Activated CD8-positive, alpha-beta memory T cell treated with anti-CD3 and anti-CD28 coated beads, Interleukin-2, amount 10 ng/mL, durations not matched to agents 7 days and 5 days (primary cell): ENCODE measurements around the gene FBF1. TPM values are rescaled to one million over a fixed set of nuclear protein-coding genes. Genes with fewer than 3 reads are reported as not detected.
"Not testable (repeated sequence)": the region's sequence is repeated elsewhere in the genome, so short reads cannot be mapped to it uniquely, and the experiment has no call there.

ENCODE experiments used
- ATAC-seq: fragments of 150-1000 bp; cut with Tn5 transposase; one replicate; pipeline ENCODE4 v1.10.0; 2021; ENCODE audit warnings: moderate library complexity
- CTCF ChIA-PET: fragments of 350-600 bp; sonication (Branson Sonifier 250); formaldehyde crosslinking; loops from one replicate; lab custom pipeline; 2021; ENCODE audit warnings: antibody characterized with exemption; lab: Charles Lee
- DNase-seq: peaks from one replicate; pipeline ENCODE4 v3.0.0-alpha.2; 2020
- H3K27ac Mint-ChIP-seq: one replicate; pipeline ENCODE4 v1.8.0; 2021; ENCODE audit warnings: mild to moderate bottlenecking, mixed read lengths
- H3K27me3 Mint-ChIP-seq: one replicate; pipeline ENCODE4 v1.8.0; 2021; ENCODE audit warnings: mixed read lengths
- H3K36me3 Mint-ChIP-seq: one replicate; pipeline ENCODE4 v1.8.0; 2021; ENCODE audit warnings: mild to moderate bottlenecking, mixed read lengths
- H3K4me1 Mint-ChIP-seq: one replicate; pipeline ENCODE4 v1.8.0; 2021; ENCODE audit warnings: mixed read lengths
- H3K4me3 Mint-ChIP-seq: one replicate; pipeline ENCODE4 v1.8.0; 2021; ENCODE audit warnings: mild to moderate bottlenecking, moderate library complexity, mixed read lengths
- H3K9me3 Mint-ChIP-seq: one replicate; pipeline ENCODE4 v1.8.0; 2022; ENCODE audit warnings: low read depth, mixed read lengths
- total RNA-seq, 2 experiments: library from RNA; stranded (reverse); gene quantifications; one replicate each; pipeline ENCODE4 v1.2.3, GENCODE V29; 2021

The FBF1 gene
- total RNA-seq, 2 experiments from 2014 or later, result 26.6 to 36.7 TPM

GRCh38 chr17:75896415-75897159 is 44.3 kb downstream of the FBF1 start, which contains the start of gene TRIM65:
Gene TRIM65 (minus strand): TSS chr17:75896951. CDS start chr17:75896937, 14 bp downstream.
- CTCF ChIA-PET, result interaction anchor here (0.5 to 8.3 kb wide), 29 partner anchors 9 to 548 kb away, joined by 3 to 101 read pairs (median 5); partner anchors contain the start of genes GALK1, MRPL38, TRIM47 and UNC13D
- H3K4me3 Mint-ChIP-seq, result peak within 1 kb of the TSS; percentile 82
- peaks cover 23% of the 10 kb centered on the region for H3K4me1 Mint-ChIP-seq
- peaks cover 6% of the 10 kb centered on the region for H3K36me3 Mint-ChIP-seq
- peak; percentile 87 for ATAC-seq
- peak within 1 kb of the TSS; percentile 84 for H3K27ac Mint-ChIP-seq
- no peaks in the 10 kb centered on the region for H3K27me3 Mint-ChIP-seq
- DNase-seq, result peak; percentile 86
- H3K9me3 Mint-ChIP-seq, result no peaks in the 10 kb centered on the region

- H3K4me3 Mint-ChIP-seq, result peak overlapping the region; percentile 82
- peak overlapping the region; percentile 84 for H3K27ac Mint-ChIP-seq
- peaks cover 5% of the 10 kb centered on the region for H3K36me3 Mint-ChIP-seq
- CTCF ChIA-PET, result interaction anchor here (0.8 to 8.3 kb wide), 26 partner anchors 8 to 454 kb away, joined by 3 to 101 read pairs (median 6); partner anchors contain the start of genes GALK1, MRPL38, TRIM47 and UNC13D
- H3K4me1 Mint-ChIP-seq, result peaks cover 23% of the 10 kb centered on the region
- peak; percentile 3 for ATAC-seq
- DNase-seq, result no peak
- H3K27me3 Mint-ChIP-seq, result no peaks in the 10 kb centered on the region
- H3K9me3 Mint-ChIP-seq, result no peaks in the 10 kb centered on the region
These were observed 45.3 kb downstream of the FBF1 start for GRCh38 chr17:75895370-75896155.

GRCh38 chr17:75894049-75894733 is 46.7 kb downstream of the FBF1 start:
- DNase-seq (no peak), ATAC-seq (no peak)
- H3K4me3 Mint-ChIP-seq, result peak overlapping the region; percentile 17
- H3K27ac Mint-ChIP-seq, result no peak overlapping the region
- H3K27me3 Mint-ChIP-seq, result no peaks in the 10 kb centered on the region
- peaks cover 7% of the 10 kb centered on the region for H3K36me3 Mint-ChIP-seq
- peaks cover 25% of the 10 kb centered on the region for H3K4me1 Mint-ChIP-seq
- no peaks in the 10 kb centered on the region for H3K9me3 Mint-ChIP-seq
- CTCF ChIA-PET, result interaction anchor here (0.9 to 8.3 kb wide), 6 partner anchors 11 to 141 kb away, joined by 3 to 101 read pairs (median 16); partner anchors contain the start of genes MRPL38, TRIM47 and WBP2

GRCh38 chr17:75893305-75894048 is 47.4 kb downstream of the FBF1 start:
- H3K4me3 Mint-ChIP-seq, result peak overlapping the region; percentile 17
- no peak for DNase-seq
- no peaks in the 10 kb centered on the region for H3K9me3 Mint-ChIP-seq
- H3K27me3 Mint-ChIP-seq, result no peaks in the 10 kb centered on the region
- CTCF ChIA-PET, result interaction anchor here (0.9 to 8.3 kb wide), 5 partner anchors 12 to 45 kb away, joined by 3 to 101 read pairs (median 4); partner anchors contain the start of genes MRPL38, TRIM47 and WBP2
- no peak for ATAC-seq
- peaks cover 25% of the 10 kb centered on the region for H3K4me1 Mint-ChIP-seq
- no peak overlapping the region for H3K27ac Mint-ChIP-seq
- H3K36me3 Mint-ChIP-seq, result peaks cover 7% of the 10 kb centered on the region

- DNase-seq (no peak), ATAC-seq (no peak)
- peaks cover 5% of the 10 kb centered on the region for H3K36me3 Mint-ChIP-seq
- H3K27me3 Mint-ChIP-seq, result no peaks in the 10 kb centered on the region
- H3K9me3 Mint-ChIP-seq, result no peaks in the 10 kb centered on the region
- no peak overlapping the region for H3K4me3 Mint-ChIP-seq
- H3K27ac Mint-ChIP-seq, result no peak overlapping the region
- peaks cover 23% of the 10 kb centered on the region for H3K4me1 Mint-ChIP-seq
- CTCF ChIA-PET, result interaction anchor here (0.9 to 8.3 kb wide), 5 partner anchors 13 to 122 kb away, joined by 3 to 101 read pairs (median 4); partner anchors contain the start of genes TRIM47 and WBP2
These were observed 48.2 kb downstream of the FBF1 start for GRCh38 chr17:75892556-75893224.

- no peaks in the 10 kb centered on the region for H3K9me3 Mint-ChIP-seq
- H3K4me3 Mint-ChIP-seq, result no peak overlapping the region
- H3K4me1 Mint-ChIP-seq, result peaks cover 19% of the 10 kb centered on the region
- DNase-seq (no peak), ATAC-seq (no peak)
- CTCF ChIA-PET, result interaction anchor here (1.0 to 8.3 kb wide), 3 partner anchors 13 to 122 kb away, joined by 3 to 101 read pairs (median 4); partner anchors contain the start of gene TRIM47
- peaks cover 5% of the 10 kb centered on the region for H3K36me3 Mint-ChIP-seq
- H3K27ac Mint-ChIP-seq, result no peak overlapping the region
- H3K27me3 Mint-ChIP-seq, result no peaks in the 10 kb centered on the region
These were observed 49.0 kb downstream of the FBF1 start for GRCh38 chr17:75891605-75892555.

GRCh38 chr17:75891022-75891604 is 49.7 kb downstream of the FBF1 start:
- Mint-ChIP-seq H3K4me3 (no peak overlapping the region), H3K27me3 (no peaks in the 10 kb centered on the region), H3K27ac (no peak overlapping the region), H3K4me1 (peaks cover 19% of the 10 kb centered on the region), H3K9me3 (no peaks in the 10 kb centered on the region), H3K36me3 (peaks cover 5% of the 10 kb centered on the region)
- ATAC-seq, result no peak
- CTCF ChIA-PET, result interaction anchor here (2.3 kb wide), 1 partner anchor 13 kb away, joined by 10 read pairs; the partner anchor contains the start of gene TRIM47
- DNase-seq, result no peak

- Mint-ChIP-seq H3K27ac (peak overlapping the region; percentile 6), H3K9me3 (no peaks in the 10 kb centered on the region)
These were observed 51.4 kb downstream of the FBF1 start for GRCh38 chr17:75889454-75889853.

GRCh38 chr17:75888484-75888883 is 52.4 kb downstream of the FBF1 start:
- Mint-ChIP-seq H3K9me3 (no peaks in the 10 kb centered on the region), H3K4me1 (peaks cover 2% of the 10 kb centered on the region), H3K36me3 (peaks cover 5% of the 10 kb centered on the region), H3K27me3 (no peaks in the 10 kb centered on the region), H3K4me3 (no peak overlapping the region), H3K27ac (no peak overlapping the region)
- CTCF ChIA-PET, result interaction anchor here (0.9 to 2.3 kb wide), 5 partner anchors 9 to 84 kb away, joined by 3 to 10 read pairs (median 4); partner anchors contain the start of gene TRIM47
- ATAC-seq (no peak), DNase-seq (no peak)

More at GRCh38 chr17:75889454-75889853, 51.4 kb downstream of the FBF1 start:
- H3K27me3 Mint-ChIP-seq, result no peaks in the 10 kb centered on the region
- peaks cover 5% of the 10 kb centered on the region for H3K36me3 Mint-ChIP-seq
- ATAC-seq (no peak), DNase-seq (no peak)
- CTCF ChIA-PET, result interaction anchor here (1.4 to 2.3 kb wide), 6 partner anchors 10 to 140 kb away, joined by 4 to 10 read pairs (median 4); partner anchors contain the start of genes TRIM47 and WBP2
- H3K4me3 Mint-ChIP-seq, result no peak overlapping the region
- H3K4me1 Mint-ChIP-seq, result peaks cover 8% of the 10 kb centered on the region

- ATAC-seq, H3K9me3 Mint-ChIP-seq, H3K4me1 Mint-ChIP-seq, H3K4me3 Mint-ChIP-seq, H3K27ac Mint-ChIP-seq, H3K27me3 Mint-ChIP-seq, DNase-seq, H3K36me3 Mint-ChIP-seq: not testable (repeated sequence)
- CTCF ChIA-PET, result interaction anchor here (0.9 to 1.4 kb wide), 2 partner anchors 11 to 24 kb away, joined by 3 to 4 read pairs; partner anchors contain the start of gene TRIM65
These were observed 55.0 kb downstream of the FBF1 start for GRCh38 chr17:75885860-75886259.
